SW 1271 (cell line): ENCODE measurements around the gene PCDHGA1.
"Not testable (repeated sequence)": the region's sequence is repeated elsewhere in the genome, so short reads cannot be mapped to it uniquely, and the experiment has no call there.

Experiments used
- DNase-seq, 2 experiments: peaks; one replicate each; lab custom pipeline; 2025; lab: John Stamatoyannopoulos, UW

The PCDHGA1 gene

GRCh38 chr5:141409598-141410306 is 79.4 kb downstream of the PCDHGA1 start:
- DNase-seq, result no peak

GRCh38 chr5:141411575-141411974 is 81.3 kb downstream of the PCDHGA1 start:
- DNase-seq, result no peak

- DNase-seq, result no peak
Observed at GRCh38 chr5:141412854-141413539, 82.7 kb downstream of the PCDHGA1 start, which contains the start of gene PCDHGA10. TSS of gene PCDHGA10 (plus strand) at chr5:141412987. CDS start at chr5:141413176, 189 bp downstream.

GRCh38 chr5:141413540-141414069 is 83.3 kb downstream of the PCDHGA1 start:
- DNase-seq, result no peak

GRCh38 chr5:141414548-141415274 is 84.4 kb downstream of the PCDHGA1 start:
- DNase-seq, result not testable (repeated sequence)

GRCh38 chr5:141415275-141415618 is 84.9 kb downstream of the PCDHGA1 start:
- not testable (repeated sequence) for DNase-seq

GRCh38 chr5:141417494-141418172 is 87.3 kb downstream of the PCDHGA1 start, which contains the start of gene PCDHGB7:
TSS of gene PCDHGB7 (plus strand) at chr5:141417677. CDS start at chr5:141417860, 183 bp downstream.
- DNase-seq, result not testable (repeated sequence)

GRCh38 chr5:141419074-141419880 is 89.0 kb downstream of the PCDHGA1 start:
- DNase-seq, result no peak

GRCh38 chr5:141420855-141421488 is 90.7 kb downstream of the PCDHGA1 start, which contains the start of gene PCDHGA11:
TSS of gene PCDHGA11 (plus strand) at chr5:141421051. CDS start at chr5:141421228, 177 bp downstream.
- DNase-seq, result no peak

- DNase-seq, result no peak
Observed at GRCh38 chr5:141421489-141421855, 91.2 kb downstream of the PCDHGA1 start.

- no peak for DNase-seq
Observed at GRCh38 chr5:141422742-141423291, 92.5 kb downstream of the PCDHGA1 start.

GRCh38 chr5:141427783-141428426 is 97.6 kb downstream of the PCDHGA1 start:
- DNase-seq, result no peak

GRCh38 chr5:141430332-141431113 is 100.2 kb downstream of the PCDHGA1 start, which contains the start of gene PCDHGA12:
TSS of gene PCDHGA12 (plus strand) at chr5:141430507. CDS start at chr5:141430760, 253 bp downstream.
- no peak for DNase-seq

- no peak for DNase-seq
Observed at GRCh38 chr5:141431286-141431685, 101.0 kb downstream of the PCDHGA1 start.

GRCh38 chr5:141432308-141432707 is 102.0 kb downstream of the PCDHGA1 start:
- DNase-seq, result not testable (repeated sequence)

GRCh38 chr5:141432726-141433125 is 102.4 kb downstream of the PCDHGA1 start:
- DNase-seq, result not testable (repeated sequence)

- no peak for DNase-seq
Observed at GRCh38 chr5:141434006-141434405, 103.7 kb downstream of the PCDHGA1 start.

- no peak for DNase-seq
Observed at GRCh38 chr5:141437221-141437620, 106.9 kb downstream of the PCDHGA1 start.
